RWPE2 (cell line): ENCODE results near the gene ATP6V0A1.

Experiments used
- ATAC-seq: fragments of 200-7000 bp; cut with Tn5 transposase; 3 replicates; pipeline ENCODE4 v1.9.1; 2021; ENCODE audit warnings: low read depth
- DNase-seq: peaks from one replicate; pipeline ENCODE4 v3.0.0-alpha.2; 2020; ENCODE audit warnings: low spot score
- H3K27ac ChIP-seq: fragments of 450-650 bp; 2 replicates; pipeline ENCODE4 v1.5.1; 2017; ENCODE audit warnings: mild to moderate bottlenecking; ENCODE audit not compliant: poor library complexity, severe bottlenecking
- H3K27me3 ChIP-seq: fragments of 250-450 bp; sonication (Bioruptor Pico); 2 replicates; pipeline ENCODE4 v1.5.1; 2021; ENCODE audit warnings: mild to moderate bottlenecking, moderate library complexity; ENCODE audit not compliant: insufficient read depth, poor library complexity, severe bottlenecking
- H3K36me3 ChIP-seq: fragments of 250-450 bp; sonication (Bioruptor Pico); 2 replicates; pipeline ENCODE4 v1.5.1; 2020; ENCODE audit warnings: low read depth, mild to moderate bottlenecking, moderate library complexity
- H3K4me1 ChIP-seq: fragments of 250-450 bp; sonication (Bioruptor Pico); 2 replicates; pipeline ENCODE4 v1.5.1; 2021; ENCODE audit warnings: mild to moderate bottlenecking, moderate library complexity; ENCODE audit not compliant: insufficient read depth, poor library complexity, severe bottlenecking
- H3K4me3 ChIP-seq: fragments of 250-450 bp; sonication (Bioruptor Pico); 2 replicates; pipeline ENCODE4 v1.5.1; 2021; ENCODE audit warnings: mild to moderate bottlenecking, moderate library complexity; ENCODE audit not compliant: severe bottlenecking
- H3K9me3 ChIP-seq: fragments of 250-450 bp; sonication (Bioruptor Pico); 2 replicates; pipeline ENCODE4 v1.5.1; 2021; ENCODE audit warnings: mild to moderate bottlenecking, moderate library complexity; ENCODE audit not compliant: severe bottlenecking
- CTCF ChIP-seq: fragments of 450-650 bp; IDR thresholded peaks from one replicate; pipeline ENCODE4 v1.5.1; 2017; ENCODE audit warnings: mild to moderate bottlenecking, moderate library complexity; ENCODE audit not compliant: poor library complexity, severe bottlenecking

ATP6V0A1 gene

GRCh38 chr17:42498828-42499227, 40.1 kb downstream of the ATP6V0A1 start:
- Histone ChIP-seq H3K9me3 (no peaks in the 10 kb centered on the region), H3K27ac (no peak overlapping the region), H3K4me3 (no peak overlapping the region), H3K27me3 (no peaks in the 10 kb centered on the region), H3K4me1 (no peaks in the 10 kb centered on the region), H3K36me3 (peaks cover 70% of the 10 kb centered on the region)
- no peak for DNase-seq
- no peak for ATAC-seq
- no peak for TF ChIP-seq CTCF

DNA sequence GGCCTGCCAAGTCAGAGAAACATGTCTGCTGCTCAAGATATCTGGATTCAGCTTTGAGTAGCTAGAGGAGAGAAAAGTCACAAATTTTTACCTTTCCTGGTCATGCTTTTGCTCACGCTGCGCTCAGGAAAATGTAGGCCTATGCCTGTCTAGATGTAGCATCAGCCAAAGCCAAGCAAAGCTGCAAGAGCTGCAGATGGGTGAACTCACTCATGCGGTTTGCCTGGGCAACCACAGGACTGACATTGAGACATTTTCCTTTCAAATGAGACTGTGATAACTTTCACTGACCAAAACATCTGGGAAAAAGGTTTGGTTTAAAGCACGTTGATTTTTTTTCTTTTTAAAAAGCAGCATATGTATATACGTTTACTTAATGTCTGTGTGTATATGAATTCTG, 43.4 kb downstream of the ATP6V0A1 start:
- H3K9me3 ChIP-seq = no peaks in the 10 kb centered on the region
- no peaks in the 10 kb centered on the region for H3K27me3 ChIP-seq
- H3K4me3 ChIP-seq = no peak overlapping the region
- ATAC-seq (no peak), DNase-seq (no peak)
- no peak overlapping the region for H3K27ac ChIP-seq
- H3K36me3 ChIP-seq = peaks cover 54% of the 10 kb centered on the region
- no peaks in the 10 kb centered on the region for H3K4me1 ChIP-seq
- TF ChIP-seq CTCF = no peak

DNA sequence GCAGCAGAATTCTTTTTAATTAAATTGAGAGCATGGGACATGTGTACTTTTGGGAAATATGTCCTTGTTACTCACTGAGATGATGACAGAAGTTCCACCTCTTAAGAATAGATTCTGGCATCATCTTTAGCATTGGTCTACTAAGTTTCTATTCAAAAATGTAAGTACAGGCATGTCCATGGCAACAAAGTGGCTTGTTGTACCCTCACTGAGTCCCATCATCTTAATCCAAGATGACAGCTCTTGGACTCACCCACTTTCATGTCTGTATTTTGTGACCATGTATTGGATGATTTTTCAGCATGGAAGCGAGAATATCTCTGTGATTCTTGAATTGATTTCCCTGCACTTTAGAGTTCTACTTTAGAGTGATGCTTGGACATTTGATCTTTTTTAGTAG, 44.2 kb downstream of the ATP6V0A1 start:
- no peak for TF ChIP-seq CTCF
- no peaks in the 10 kb centered on the region for H3K4me1 ChIP-seq
- no peaks in the 10 kb centered on the region for H3K27me3 ChIP-seq
- ATAC-seq (no peak), DNase-seq (no peak)
- H3K27ac ChIP-seq = no peak overlapping the region
- no peaks in the 10 kb centered on the region for H3K9me3 ChIP-seq
- H3K4me3 ChIP-seq = no peak overlapping the region
- H3K36me3 ChIP-seq = peaks cover 56% of the 10 kb centered on the region

DNA sequence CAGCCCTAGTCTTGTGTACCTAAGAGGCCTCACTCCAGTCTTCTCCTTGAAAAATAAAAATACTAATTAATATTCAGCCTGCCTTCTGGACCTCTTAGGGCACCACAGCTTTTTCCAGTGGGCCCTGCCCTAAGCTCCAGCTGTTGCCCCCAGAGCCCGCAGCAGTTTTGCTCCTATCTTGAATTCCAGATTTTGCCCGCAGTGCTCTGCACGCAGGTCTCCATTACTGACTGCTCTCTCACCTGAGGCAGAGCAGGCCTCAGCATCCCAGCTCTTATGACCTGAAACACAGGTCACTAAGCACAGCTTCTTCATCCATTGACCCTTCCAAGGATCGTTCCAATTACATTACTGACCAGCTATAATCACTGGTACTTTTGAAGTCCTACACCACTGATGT, 49.0 kb downstream of the ATP6V0A1 start:
- no peak for ATAC-seq
- no peak overlapping the region for H3K4me3 ChIP-seq
- H3K9me3 ChIP-seq = no peaks in the 10 kb centered on the region
- no peak overlapping the region for H3K27ac ChIP-seq
- H3K36me3 ChIP-seq = peaks cover 22% of the 10 kb centered on the region
- H3K27me3 ChIP-seq = no peaks in the 10 kb centered on the region
- DNase-seq = no peak
- no peaks in the 10 kb centered on the region for H3K4me1 ChIP-seq
- no peak for TF ChIP-seq CTCF

GRCh38 chr17:42508426-42509165, 49.9 kb downstream of the ATP6V0A1 start:
- peaks cover 13% of the 10 kb centered on the region for H3K36me3 ChIP-seq
- TF ChIP-seq CTCF = no peak
- H3K4me1 ChIP-seq = no peaks in the 10 kb centered on the region
- H3K9me3 ChIP-seq = no peaks in the 10 kb centered on the region
- no peak overlapping the region for H3K27ac ChIP-seq
- ATAC-seq = no peak
- no peak overlapping the region for H3K4me3 ChIP-seq
- no peak for DNase-seq
- H3K27me3 ChIP-seq = no peaks in the 10 kb centered on the region
